ENCODE measurements around the gene CDK6.

The CDK6 gene

GRCh38 chr7:92824901-92825480 lies 11.4 kb downstream of the CDK6 start:
- peak in 1 of 2 donors; percentile 27 for ATAC-seq

- peak; percentile 46 to 57 for ATAC-seq
Measured at GRCh38 chr7:92824450-92824849, 11.9 kb downstream of the CDK6 start.

- ATAC-seq, result no peak
Measured at GRCh38 chr7:92823042-92823441, 13.3 kb downstream of the CDK6 start.

- ATAC-seq, result no peak
Measured at GRCh38 chr7:92820191-92820590, 16.2 kb downstream of the CDK6 start.

GRCh38 chr7:92817398-92817797 lies 19.0 kb downstream of the CDK6 start:
- no peak for ATAC-seq

GRCh38 chr7:92815412-92815811 lies 21.0 kb downstream of the CDK6 start:
- ATAC-seq, result no peak

- ATAC-seq, result peak; percentile 63 to 64
Measured at GRCh38 chr7:92813390-92814024, 22.9 kb downstream of the CDK6 start.

- ATAC-seq, result no peak
Measured at GRCh38 chr7:92811158-92811557, 25.2 kb downstream of the CDK6 start.

- ATAC-seq, result peak; percentile 61 to 70
Measured at GRCh38 chr7:92809760-92810573, 26.4 kb downstream of the CDK6 start.

- ATAC-seq, result no peak
Measured at GRCh38 chr7:92809397-92809759, 27.0 kb downstream of the CDK6 start.

GRCh38 chr7:92808635-92809034 lies 27.7 kb downstream of the CDK6 start:
- ATAC-seq, result no peak

- ATAC-seq, result peak; percentile 32 to 46
Measured at GRCh38 chr7:92808006-92808405, 28.4 kb downstream of the CDK6 start.

- no peak for ATAC-seq
Measured at GRCh38 chr7:92806496-92806895, 29.9 kb downstream of the CDK6 start.

GRCh38 chr7:92802406-92802805 lies 34.0 kb downstream of the CDK6 start:
- ATAC-seq, result no peak

GRCh38 chr7:92799446-92800211 lies 36.7 kb downstream of the CDK6 start:
- ATAC-seq, result no peak

- no peak for ATAC-seq
Measured at GRCh38 chr7:92798517-92799249, 37.7 kb downstream of the CDK6 start.

GRCh38 chr7:92797693-92798092 lies 38.7 kb downstream of the CDK6 start:
- peak; percentile 59 to 62 for ATAC-seq

GRCh38 chr7:92797284-92797683 lies 39.1 kb downstream of the CDK6 start:
- no peak for ATAC-seq

GRCh38 chr7:92794831-92795230 lies 41.5 kb downstream of the CDK6 start:
- no peak for ATAC-seq

GRCh38 chr7:92794391-92794790 lies 42.0 kb downstream of the CDK6 start:
- ATAC-seq, result no peak

- no peak for ATAC-seq
Measured at GRCh38 chr7:92793656-92794205, 42.6 kb downstream of the CDK6 start.

GRCh38 chr7:92790992-92791391 lies 45.4 kb downstream of the CDK6 start:
- no peak for ATAC-seq

All from activated CD4-positive, CD25-positive, alpha-beta regulatory T cell treated with anti-CD3 and anti-CD28 coated beads, Interleukin-2, amount 50 U/mL, for 24 hours (primary cell).